HepG2 (cell line): ENCODE measurements around the gene IGDCC3. TPM values are rescaled to one million over a fixed set of nuclear protein-coding genes. Genes with fewer than 3 reads are reported as not detected.

ENCODE experiments used
- ASH2L ChIP-seq: fragments of 300-600, 200-600 bp; sonication (generic); IDR thresholded peaks from 2 replicates; pipeline ENCODE4 v1.7.0; 2017; ENCODE audit warnings: low read depth, mild to moderate bottlenecking, moderate library complexity, mixed read lengths, low read length; ENCODE audit not compliant: insufficient read length
- FOXP4 ChIP-seq: sonication (generic); formaldehyde crosslinking; IDR thresholded peaks from 2 replicates; pipeline ENCODE4 v1.4.0; 2020; ENCODE audit warnings: missing genetic modification reagents
- KLF12 ChIP-seq: sonication (generic); formaldehyde crosslinking; IDR thresholded peaks from 2 replicates; pipeline ENCODE4 v1.4.0; 2020; ENCODE audit warnings: missing genetic modification reagents, borderline replicate concordance
- PAXIP1 ChIP-seq: sonication (generic); formaldehyde crosslinking; conservative IDR thresholded peaks from 2 replicates; pipeline ENCODE4 v1.4.0; 2020; ENCODE audit warnings: mild to moderate bottlenecking, missing genetic modification reagents, moderate library complexity
- RBFOX2 ChIP-seq: fragments of 200-400 bp; formaldehyde crosslinking; IDR thresholded peaks from 2 replicates; pipeline ENCODE4 v1.6.1; 2017; ENCODE audit warnings: low read depth, mild to moderate bottlenecking, low read length
- RNF2 ChIP-seq: fragments of 450-650 bp; conservative IDR thresholded peaks from 2 replicates; pipeline ENCODE4 v1.6.1; 2016; ENCODE audit warnings: low read depth
- SATB2 ChIP-seq: sonication (generic); formaldehyde crosslinking; IDR thresholded peaks from 2 replicates; pipeline ENCODE4 v1.5.0; 2020; ENCODE audit warnings: missing genetic modification reagents
- SKIL ChIP-seq: sonication (generic); formaldehyde crosslinking; IDR thresholded peaks from 2 replicates; pipeline ENCODE4 v1.8.0; 2022; ENCODE audit warnings: missing genetic modification reagents, mild to moderate bottlenecking, moderate library complexity, borderline replicate concordance
- SOX5 ChIP-seq: IDR thresholded peaks from 2 replicates; pipeline ENCODE4 v1.6.1; 2016; ENCODE audit warnings: borderline replicate concordance
- TCF7 ChIP-seq: sonication (generic); IDR thresholded peaks from 2 replicates; pipeline ENCODE4 v1.6.1; 2016; ENCODE audit warnings: antibody characterized with exemption, low read depth
- THAP8 ChIP-seq: sonication (generic); formaldehyde crosslinking; IDR thresholded peaks from 2 replicates; pipeline ENCODE4 v1.5.1; 2020; ENCODE audit warnings: missing genetic modification reagents, mild to moderate bottlenecking, borderline replicate concordance
- ZFP91 ChIP-seq: sonication (generic); formaldehyde crosslinking; IDR thresholded peaks from 2 replicates; pipeline ENCODE4 v1.9.0; 2022; ENCODE audit warnings: missing genetic modification reagents, mild to moderate bottlenecking, borderline replicate concordance
- ZNF761 ChIP-seq: sonication (generic); formaldehyde crosslinking; conservative IDR thresholded peaks from 2 replicates; pipeline ENCODE4 v1.4.0; 2020; ENCODE audit warnings: mild to moderate bottlenecking, missing genetic modification reagents
- polyA plus RNA-seq, 8 experiments: library from polyadenylated mRNA; depleted of rRNA in 3 of 8; stranded (reverse) in 7 of 8; unstranded in 1 of 8; fragments of >200 nt; fragmentation: Illumina TruSeq in 4 of 8; extraction: Trizol in 4 of 8; gene quantifications; 2 replicates each; pipeline versions ENCODE4 v1.2.1 to v1.2.3, GENCODE V29; 2011 to 2016; ENCODE audit warnings: low read depth in 4 of 8, missing spikeins in 1 of 8, mixed read lengths in 1 of 8; ENCODE audit not compliant: insufficient read depth in 1 of 8
- total RNA-seq, 5 experiments: library from RNA; depleted of rRNA; stranded (reverse); fragments of >200 nt; fragmentation: Illumina TruSeq; extraction: Trizol; gene quantifications; 2 replicates each; pipeline ENCODE4 v1.2.3, GENCODE V29; 2016; ENCODE audit warnings: low read depth in 1 of 5

The IGDCC3 gene
- total and polyA plus RNA-seq, 2 of the 13 experiments (the other 11 are each of a cell fraction or from before 2014, with no cell fraction given): 30.1 to 51.8 TPM

- TF ChIP-seq FOXP4 (CRISPR knock-in tag): 0 out of 2 replicates have a peak, but pooled peaks have one; percentile 30
- TF ChIP-seq KLF12: peak; percentile 55; the same call in 1 of the 2 replicates
- TF ChIP-seq SOX5: no peak
- peak; percentile 80 for TF ChIP-seq RBFOX2
- TF ChIP-seq PAXIP1 (CRISPR knock-in tag): peak; percentile 27
- TF ChIP-seq RNF2: no peak
- peak; percentile 67; the same call in 1 of the 2 replicates for TF ChIP-seq ZNF761 (CRISPR knock-in tag)
- TF ChIP-seq THAP8: 0 out of 2 replicates have a peak, but pooled peaks have one; percentile 79
- TF ChIP-seq ASH2L: peak; percentile 86
- 0 out of 2 replicates have a peak, but pooled peaks have one; percentile 69 for TF ChIP-seq SATB2 (CRISPR knock-in tag)
- peak; percentile 79; the same call in 1 of the 2 replicates for TF ChIP-seq ZFP91 (CRISPR knock-in tag)
- no peak for TF ChIP-seq TCF7
- TF ChIP-seq SKIL (CRISPR knock-in tag): peak; percentile 26; the same call in 1 of the 2 replicates
These were observed 91.6 kb downstream of the IGDCC3 start (continued) for GRCh38 chr15:65286069-65286703.
